ENCODE results near the gene GALNT10.

Gene GALNT10

GRCh38 chr5:154300207-154300883, 109.8 kb downstream of the GALNT10 start:
- no peak for DNase-seq

GRCh38 chr5:154301726-154302125, 111.2 kb downstream of the GALNT10 start:
- DNase-seq, result no peak

GRCh38 chr5:154302161-154302560, 111.6 kb downstream of the GALNT10 start:
- DNase-seq, result no peak

- no peak for DNase-seq
Observed at GRCh38 chr5:154303133-154303532, 112.6 kb downstream of the GALNT10 start.

GRCh38 chr5:154308443-154309370, 118.2 kb downstream of the GALNT10 start:
- DNase-seq, result no peak

GRCh38 chr5:154309371-154309745, 118.8 kb downstream of the GALNT10 start:
- no peak for DNase-seq

- no peak for DNase-seq
Observed at GRCh38 chr5:154309805-154310204, 119.3 kb downstream of the GALNT10 start.

GRCh38 chr5:154311362-154311761, 120.8 kb downstream of the GALNT10 start:
- no peak for DNase-seq

- DNase-seq, result no peak
Observed at GRCh38 chr5:154312000-154312399, 121.5 kb downstream of the GALNT10 start.

GRCh38 chr5:154312576-154312975, 122.0 kb downstream of the GALNT10 start:
- DNase-seq, result no peak

- DNase-seq, result no peak
Observed at GRCh38 chr5:154313360-154314017, 123.0 kb downstream of the GALNT10 start.

GRCh38 chr5:154315196-154315595, 124.7 kb downstream of the GALNT10 start:
- no peak for DNase-seq

- no peak for DNase-seq
Observed at GRCh38 chr5:154315756-154316155, 125.2 kb downstream of the GALNT10 start.

GRCh38 chr5:154316223-154316935, 125.8 kb downstream of the GALNT10 start:
- DNase-seq, result no peak

GRCh38 chr5:154317916-154318315, 127.4 kb downstream of the GALNT10 start:
- DNase-seq, result no peak

- DNase-seq, result no peak
Observed at GRCh38 chr5:154318691-154319090, 128.2 kb downstream of the GALNT10 start.

GRCh38 chr5:154319736-154320135, 129.2 kb downstream of the GALNT10 start:
- DNase-seq, result no peak

- no peak for DNase-seq
Observed at GRCh38 chr5:154320224-154321089, 129.9 kb downstream of the GALNT10 start.

GRCh38 chr5:154321546-154321945, 131.0 kb downstream of the GALNT10 start:
- DNase-seq, result no peak

- DNase-seq, result no peak
Observed at GRCh38 chr5:154324033-154324432, 133.5 kb downstream of the GALNT10 start.

GRCh38 chr5:154325566-154325965, 135.0 kb downstream of the GALNT10 start:
- no peak for DNase-seq

- DNase-seq, result no peak
Observed at GRCh38 chr5:154329062-154329461, 138.5 kb downstream of the GALNT10 start.
